Memory B cell (primary cell): ENCODE measurements around the gene NIPAL3.
"Not testable (repeated sequence)": the region's sequence is repeated elsewhere in the genome, so short reads cannot be mapped to it uniquely, and the experiment has no call there.

Source experiments
- ATAC-seq: fragments of 150-1000 bp; cut with Tn5 transposase; 2 replicates; pipeline ENCODE4 v1.10.0; 2021; ENCODE audit warnings: low read depth, mild to moderate bottlenecking, moderate library complexity
- DNase-seq, 2 donors: peaks; one replicate each; pipeline ENCODE4 v3.0.0; 2022; ENCODE audit warnings: low spot score in 2 of 2
- H3K27ac Mint-ChIP-seq: one replicate; pipeline ENCODE4 v1.8.0; 2022; ENCODE audit warnings: mild to moderate bottlenecking, moderate library complexity, mixed read lengths
- H3K27me3 Mint-ChIP-seq: one replicate; pipeline ENCODE4 v1.8.0; 2022; ENCODE audit warnings: mixed read lengths
- H3K36me3 Mint-ChIP-seq: one replicate; pipeline ENCODE4 v1.8.0; 2022; ENCODE audit warnings: mild to moderate bottlenecking, mixed read lengths
- H3K4me1 Mint-ChIP-seq: one replicate; pipeline ENCODE4 v1.8.0; 2022; ENCODE audit warnings: mixed read lengths
- H3K4me3 Mint-ChIP-seq: one replicate; pipeline ENCODE4 v1.8.0; 2022; ENCODE audit warnings: mild to moderate bottlenecking, moderate library complexity, mixed read lengths
- H3K9me3 Mint-ChIP-seq: one replicate; pipeline ENCODE4 v1.8.0; 2022; ENCODE audit warnings: mixed read lengths

NIPAL3 gene

DNA sequence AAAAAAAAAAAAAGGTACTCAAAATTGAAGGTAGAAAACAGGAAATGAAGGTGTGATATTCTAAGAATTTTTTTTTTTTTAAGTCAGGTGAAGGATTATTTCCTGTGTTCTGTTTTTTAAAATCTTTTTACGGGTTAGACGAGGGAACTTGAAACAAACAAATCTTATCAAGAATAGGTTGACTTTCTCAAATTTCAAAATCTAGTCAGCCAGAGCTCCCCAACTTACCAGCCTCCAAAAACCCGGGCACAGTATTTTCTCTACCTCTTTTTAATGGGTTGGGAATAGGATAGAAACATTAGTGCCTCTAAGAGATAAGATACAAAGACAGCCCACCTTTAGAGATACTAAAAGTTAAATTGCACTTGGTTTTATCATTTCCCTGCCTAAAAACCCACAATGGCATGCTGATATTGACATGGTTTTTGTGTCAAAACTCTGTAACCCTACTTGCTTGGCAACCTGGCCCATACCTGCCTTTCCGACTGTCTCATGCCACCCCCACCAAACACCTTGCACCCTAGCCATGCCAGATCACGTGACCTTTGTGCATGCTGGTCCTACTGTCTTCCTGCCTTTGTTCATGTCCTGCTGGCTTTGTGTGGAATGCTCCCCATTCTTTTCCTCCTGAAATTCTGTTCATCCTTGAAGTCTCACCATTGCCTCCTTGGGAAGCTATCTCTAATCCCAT is 91.2 kb downstream of the NIPAL3 start:
- Mint-ChIP-seq H3K9me3 (no peaks in the 10 kb centered on the region), H3K36me3 (peaks cover 7% of the 10 kb centered on the region), H3K4me1 (peaks cover 32% of the 10 kb centered on the region), H3K27me3 (no peaks in the 10 kb centered on the region), H3K4me3 (peak overlapping the region; percentile 33), H3K27ac (no peak overlapping the region)
- no peak for ATAC-seq
- no peak for DNase-seq

DNA sequence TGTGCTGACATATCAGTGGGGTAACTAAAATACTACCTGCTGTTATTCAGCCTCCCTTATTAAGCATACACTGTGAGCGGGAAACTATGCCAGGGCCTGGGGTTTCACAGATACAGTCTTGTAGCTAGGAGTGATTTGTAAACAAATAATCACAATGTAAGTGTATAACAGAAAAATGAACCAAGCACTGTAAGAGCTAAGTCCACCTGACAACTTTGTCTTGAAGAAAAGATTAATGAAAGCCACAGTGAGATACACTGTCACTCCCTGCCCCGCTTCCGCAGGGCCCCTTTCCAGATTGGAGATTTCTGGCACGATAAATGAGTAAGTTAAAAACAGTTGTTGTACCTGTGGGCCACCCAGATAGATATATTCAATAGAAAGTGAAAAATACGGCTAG is 91.8 kb downstream of the NIPAL3 start:
- no peak for DNase-seq
- ATAC-seq: no peak
- H3K27ac Mint-ChIP-seq: no peak overlapping the region
- peaks cover 30% of the 10 kb centered on the region for H3K4me1 Mint-ChIP-seq
- H3K27me3 Mint-ChIP-seq: no peaks in the 10 kb centered on the region
- peak overlapping the region; percentile 12 for H3K4me3 Mint-ChIP-seq
- H3K36me3 Mint-ChIP-seq: peaks cover 7% of the 10 kb centered on the region
- H3K9me3 Mint-ChIP-seq: no peaks in the 10 kb centered on the region

DNA sequence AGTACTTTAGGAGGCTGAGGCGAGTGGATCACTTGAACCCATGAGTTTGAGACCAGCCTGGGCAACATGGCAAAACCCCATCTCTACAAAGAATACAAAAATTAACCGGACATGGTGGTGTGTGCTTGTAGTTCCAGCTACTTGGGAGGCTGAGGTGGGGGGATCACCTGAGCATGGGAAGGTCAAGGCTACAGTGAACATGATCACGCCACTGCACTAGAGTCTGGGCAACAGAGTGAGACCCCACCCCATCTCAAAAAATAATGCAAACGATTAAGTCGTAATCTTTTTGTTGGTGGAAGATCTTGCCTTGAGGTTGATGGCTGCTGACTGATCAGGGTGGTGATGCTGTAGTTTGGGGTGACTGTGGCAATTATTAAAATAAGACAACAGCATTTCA is 93.3 kb downstream of the NIPAL3 start:
- DNase-seq (no peak), ATAC-seq (no peak)
- H3K36me3 Mint-ChIP-seq: peaks cover 7% of the 10 kb centered on the region
- no peaks in the 10 kb centered on the region for H3K27me3 Mint-ChIP-seq
- no peaks in the 10 kb centered on the region for H3K9me3 Mint-ChIP-seq
- H3K4me3 Mint-ChIP-seq: no peak overlapping the region
- H3K27ac Mint-ChIP-seq: no peak overlapping the region
- peaks cover 26% of the 10 kb centered on the region for H3K4me1 Mint-ChIP-seq

DNA sequence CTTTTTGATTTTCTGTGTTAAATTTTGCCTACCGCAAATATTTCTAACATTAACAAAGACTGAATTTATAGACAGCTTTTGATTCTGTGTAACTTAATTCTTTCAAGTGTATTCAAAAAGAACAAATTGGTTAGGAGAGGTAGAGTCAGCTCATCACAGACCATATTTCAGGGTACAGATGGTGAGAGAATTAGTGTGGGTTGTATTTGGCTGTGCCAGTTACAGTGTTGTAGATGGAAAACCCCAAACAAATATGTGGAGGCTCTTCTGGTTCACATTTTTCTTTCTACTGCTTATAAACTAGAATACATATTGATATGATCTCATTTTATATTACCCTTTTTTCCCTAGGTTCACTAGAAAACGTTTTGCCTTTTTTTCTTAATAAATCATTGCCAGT is 98.1 kb downstream of the NIPAL3 start:
- H3K9me3 Mint-ChIP-seq: no peaks in the 10 kb centered on the region
- H3K27me3 Mint-ChIP-seq: no peaks in the 10 kb centered on the region
- H3K4me3 Mint-ChIP-seq: no peak overlapping the region
- H3K4me1 Mint-ChIP-seq: peaks cover 6% of the 10 kb centered on the region
- no peak for ATAC-seq
- peaks cover 13% of the 10 kb centered on the region for H3K36me3 Mint-ChIP-seq
- H3K27ac Mint-ChIP-seq: no peak overlapping the region
- no peak for DNase-seq

DNA sequence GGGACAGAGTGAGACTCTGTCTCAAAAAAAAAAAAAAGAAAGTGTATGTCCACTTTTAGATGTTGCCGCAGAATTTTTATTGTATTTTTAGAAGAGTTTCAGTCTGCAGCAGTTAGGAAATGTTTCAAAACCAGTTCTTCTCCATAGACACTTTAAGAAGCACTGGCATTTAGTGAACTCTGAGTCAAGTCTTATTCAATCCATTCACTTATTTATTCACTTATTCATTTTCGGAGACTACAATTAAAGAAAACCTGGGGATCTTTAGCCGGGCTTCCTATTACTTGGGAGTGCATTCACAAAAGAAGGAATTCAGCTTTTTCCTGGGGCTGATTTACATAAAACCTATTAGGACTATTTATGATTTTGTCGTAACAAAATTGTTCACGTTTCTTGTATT is 99.3 kb downstream of the NIPAL3 start:
- peaks cover 17% of the 10 kb centered on the region for H3K36me3 Mint-ChIP-seq
- no peaks in the 10 kb centered on the region for H3K9me3 Mint-ChIP-seq
- peaks cover 6% of the 10 kb centered on the region for H3K4me1 Mint-ChIP-seq
- H3K27me3 Mint-ChIP-seq: no peaks in the 10 kb centered on the region
- DNase-seq (no peak), ATAC-seq (no peak)
- no peak overlapping the region for H3K27ac Mint-ChIP-seq
- H3K4me3 Mint-ChIP-seq: no peak overlapping the region

DNA sequence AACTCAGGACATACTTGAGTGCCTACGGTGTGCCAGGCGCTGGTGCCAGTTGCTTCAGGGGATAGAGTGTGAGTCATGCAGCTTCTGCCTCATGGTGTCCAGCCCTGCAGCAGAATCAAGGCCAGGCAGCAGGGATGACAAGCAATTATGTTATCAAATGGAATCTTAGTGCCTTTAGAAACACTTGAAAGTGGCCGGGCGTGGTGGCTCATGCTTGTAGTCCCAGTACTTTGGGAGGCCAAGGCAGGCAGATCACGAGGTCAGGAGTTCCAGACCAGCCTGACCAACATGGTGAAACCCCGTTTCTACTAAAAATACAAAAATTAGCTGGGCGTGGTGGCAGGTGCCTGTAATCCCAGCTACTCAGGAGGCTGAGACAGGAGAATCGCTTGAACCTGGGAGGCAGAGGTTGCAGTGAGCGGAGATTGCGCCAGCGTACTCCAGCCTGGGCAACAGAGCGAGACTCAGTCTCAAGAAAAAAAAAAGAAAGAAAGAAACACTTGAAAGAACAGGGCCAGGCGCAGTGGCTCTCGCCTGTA is 100.1 kb downstream of the NIPAL3 start:
- DNase-seq, H3K9me3 Mint-ChIP-seq, H3K4me3 Mint-ChIP-seq, H3K4me1 Mint-ChIP-seq, ATAC-seq, H3K27me3 Mint-ChIP-seq: not testable (repeated sequence)
- Mint-ChIP-seq H3K36me3 (peaks cover 22% of the 10 kb centered on the region), H3K27ac (peak overlapping the region; percentile 42)

DNA sequence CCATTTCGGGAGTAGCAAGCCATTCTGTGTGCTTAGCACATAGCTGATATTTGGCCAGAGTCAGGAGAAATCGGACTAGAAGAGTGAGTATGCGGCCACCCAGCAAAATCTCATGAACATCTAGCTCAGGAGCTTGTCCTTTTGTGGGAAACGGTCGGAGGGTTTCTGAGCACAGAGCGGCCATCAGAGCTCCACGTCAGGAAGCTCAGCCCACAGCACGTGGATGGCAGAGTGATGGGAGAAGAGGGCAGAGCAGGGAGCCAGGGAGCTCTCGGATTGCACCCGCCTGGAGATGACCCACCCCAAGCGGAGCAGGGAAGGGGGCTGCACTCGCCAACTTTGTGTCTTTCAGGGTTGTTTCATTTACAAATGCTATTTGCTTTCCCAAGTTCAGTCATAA is 100.9 kb downstream of the NIPAL3 start:
- Mint-ChIP-seq H3K36me3 (peaks cover 22% of the 10 kb centered on the region), H3K27me3 (no peaks in the 10 kb centered on the region), H3K4me3 (no peak overlapping the region), H3K27ac (no peak overlapping the region), H3K9me3 (peaks cover 3% of the 10 kb centered on the region), H3K4me1 (peaks cover 6% of the 10 kb centered on the region)
- no peak for DNase-seq
- no peak for ATAC-seq

DNA sequence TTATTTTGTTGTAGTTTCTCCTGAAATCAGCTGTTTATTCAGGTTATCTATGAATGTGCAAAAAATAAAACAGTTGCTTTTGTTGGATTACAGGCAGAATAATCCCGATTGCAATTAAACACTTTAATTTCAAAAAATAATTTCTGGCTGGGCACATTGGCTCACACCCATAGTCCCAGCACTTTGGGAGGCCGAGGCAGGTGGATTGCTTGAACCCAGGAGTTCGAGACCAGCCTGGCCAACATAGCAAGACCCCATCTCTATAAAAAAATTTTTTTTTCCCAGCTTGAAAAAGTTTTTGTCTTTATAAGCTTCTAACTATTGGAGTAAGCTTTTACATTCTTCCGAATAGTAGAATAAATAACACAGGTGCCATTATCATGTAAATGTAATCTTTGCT is 102.3 kb downstream of the NIPAL3 start:
- ATAC-seq: no peak
- H3K9me3 Mint-ChIP-seq: peaks cover 3% of the 10 kb centered on the region
- DNase-seq: no peak
- H3K4me3 Mint-ChIP-seq: no peak overlapping the region
- no peak overlapping the region for H3K27ac Mint-ChIP-seq
- no peaks in the 10 kb centered on the region for H3K27me3 Mint-ChIP-seq
- H3K4me1 Mint-ChIP-seq: peaks cover 3% of the 10 kb centered on the region
- peaks cover 23% of the 10 kb centered on the region for H3K36me3 Mint-ChIP-seq

DNA sequence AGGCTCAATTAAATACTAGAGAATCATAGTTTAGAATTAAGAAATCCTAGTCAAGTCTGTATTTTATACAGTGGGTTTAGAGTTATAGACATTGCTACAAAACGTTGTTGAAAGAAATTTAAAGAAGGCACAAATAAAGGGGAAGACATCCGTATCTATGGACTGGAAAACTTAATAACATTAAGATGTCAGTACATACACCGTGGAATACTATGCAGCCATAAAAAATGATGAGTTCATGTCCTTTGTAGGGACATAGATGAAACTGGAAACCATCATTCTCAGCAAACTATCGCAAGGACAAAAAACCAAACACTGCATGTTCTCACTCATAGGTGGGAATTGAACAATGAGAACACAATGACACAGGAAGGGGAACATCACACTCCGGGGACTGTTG is 104.7 kb downstream of the NIPAL3 start:
- H3K27me3 Mint-ChIP-seq, H3K4me3 Mint-ChIP-seq, ATAC-seq, H3K27ac Mint-ChIP-seq, DNase-seq, H3K9me3 Mint-ChIP-seq, H3K4me1 Mint-ChIP-seq: not testable (repeated sequence)
- peaks cover 25% of the 10 kb centered on the region for H3K36me3 Mint-ChIP-seq
